ENCODE results near the gene GLIS1.

DNA sequence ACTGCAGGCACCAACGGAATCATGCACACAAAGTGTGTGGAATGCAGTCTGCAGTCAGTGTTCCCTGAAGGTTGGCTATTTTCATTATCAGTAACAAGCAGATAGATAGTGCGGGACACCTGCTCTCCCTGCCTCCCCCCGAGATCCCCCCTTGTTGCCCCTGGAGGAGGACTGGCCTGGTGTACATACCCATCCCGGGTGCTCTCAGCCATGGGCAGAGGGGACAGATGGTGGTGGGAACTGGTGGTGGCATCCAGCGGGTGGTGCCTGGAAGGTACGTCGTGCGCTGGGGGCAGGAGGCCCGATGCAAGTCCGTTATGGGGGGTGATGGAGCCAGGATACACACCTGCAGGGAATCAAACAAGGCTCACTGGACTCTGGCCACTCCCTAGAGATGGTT, 224.5 kb downstream of the GLIS1 start:
- no peak for TF ChIP-seq EZH2 (IDR thresholded peaks at IDR 0.05; ENCODE audit: insufficient read depth, poor library complexity, severe bottlenecking)
- TF ChIP-seq EZH2phosphoT487 (IDR thresholded peaks at IDR 0.05; ENCODE audit: insufficient read depth, low read depth), result no peak

All from GM23248 (cell line).